ENCODE data around the gene PM20D2.
"Not testable (repeated sequence)": the region's sequence is repeated elsewhere in the genome, so short reads cannot be mapped to it uniquely, and the experiment has no call there.

The PM20D2 gene, protein sequence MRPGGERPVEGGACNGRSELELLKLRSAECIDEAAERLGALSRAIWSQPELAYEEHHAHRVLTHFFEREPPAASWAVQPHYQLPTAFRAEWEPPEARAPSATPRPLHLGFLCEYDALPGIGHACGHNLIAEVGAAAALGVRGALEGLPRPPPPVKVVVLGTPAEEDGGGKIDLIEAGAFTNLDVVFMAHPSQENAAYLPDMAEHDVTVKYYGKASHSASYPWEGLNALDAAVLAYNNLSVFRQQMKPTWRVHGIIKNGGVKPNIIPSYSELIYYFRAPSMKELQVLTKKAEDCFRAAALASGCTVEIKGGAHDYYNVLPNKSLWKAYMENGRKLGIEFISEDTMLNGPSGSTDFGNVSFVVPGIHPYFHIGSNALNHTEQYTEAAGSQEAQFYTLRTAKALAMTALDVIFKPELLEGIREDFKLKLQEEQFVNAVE

DNA sequence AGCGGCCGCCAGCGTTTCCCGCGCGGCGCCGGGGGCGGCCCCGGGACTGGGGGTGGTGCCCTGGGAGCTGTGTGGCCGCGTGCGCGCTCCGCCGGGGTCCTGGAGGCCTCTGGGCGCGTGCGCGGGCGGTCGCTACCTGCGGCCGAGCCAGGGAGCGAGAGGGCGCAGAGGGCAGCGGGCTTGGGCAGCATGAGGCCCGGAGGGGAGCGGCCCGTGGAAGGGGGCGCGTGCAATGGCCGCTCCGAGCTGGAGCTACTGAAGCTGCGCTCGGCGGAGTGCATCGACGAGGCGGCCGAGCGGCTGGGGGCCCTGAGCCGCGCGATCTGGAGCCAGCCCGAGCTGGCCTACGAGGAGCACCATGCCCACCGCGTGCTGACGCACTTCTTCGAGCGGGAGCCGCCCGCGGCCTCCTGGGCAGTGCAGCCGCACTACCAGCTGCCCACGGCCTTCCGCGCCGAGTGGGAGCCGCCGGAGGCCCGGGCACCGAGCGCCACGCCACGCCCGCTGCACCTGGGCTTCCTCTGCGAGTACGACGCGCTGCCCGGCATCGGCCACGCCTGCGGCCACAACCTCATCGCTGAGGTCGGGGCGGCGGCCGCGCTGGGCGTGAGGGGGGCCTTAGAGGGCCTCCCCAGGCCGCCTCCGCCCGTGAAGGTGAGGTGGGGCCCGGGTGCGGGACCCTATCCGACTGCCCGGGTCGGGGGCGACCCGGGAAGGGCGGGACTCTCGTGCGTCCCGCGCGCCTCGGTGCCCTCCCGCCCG, at the start of gene PM20D2:
PM20D2 (plus strand) TSS at position 100 of the 762 bp plus-strand sequence; CDS start at position 190, 90 bp downstream.
- peak; percentile 51 to 82 for DNase-seq (ENCODE audit: low spot score in 2 of 2)
- Mint-ChIP-seq H3K27ac (peak within 1 kb of the TSS; percentile 94), H3K9me3 (no peaks in the 10 kb centered on the region), H3K4me1 (peaks cover 41% of the 10 kb centered on the region), H3K36me3 (peaks cover 8% of the 10 kb centered on the region), H3K4me3 (peak within 1 kb of the TSS; percentile 83)
- ATAC-seq = peak; percentile 83

DNA sequence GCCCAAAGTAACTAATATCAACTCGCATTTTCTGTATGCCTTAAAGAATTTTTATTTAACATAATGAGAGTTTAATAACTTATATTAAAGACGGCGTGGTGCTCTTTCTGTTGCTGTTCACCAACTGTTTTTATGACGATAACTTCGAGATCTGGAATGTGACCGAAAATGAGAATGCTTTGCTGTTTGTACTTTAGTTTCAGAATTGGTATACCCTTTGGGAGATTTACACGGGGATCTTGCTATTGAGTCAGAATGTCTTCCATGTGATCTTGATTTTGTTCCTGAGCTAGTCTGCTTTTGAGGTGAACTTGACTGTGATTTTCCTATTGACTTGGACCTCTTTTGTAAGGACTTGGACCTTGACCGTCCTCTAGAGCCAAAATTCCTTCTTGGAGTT, 47.4 kb upstream of the PM20D2 start:
- no peak overlapping the region for H3K4me3 Mint-ChIP-seq
- H3K4me1 Mint-ChIP-seq = peaks cover 7% of the 10 kb centered on the region
- peak; percentile 88 for ATAC-seq

DNA sequence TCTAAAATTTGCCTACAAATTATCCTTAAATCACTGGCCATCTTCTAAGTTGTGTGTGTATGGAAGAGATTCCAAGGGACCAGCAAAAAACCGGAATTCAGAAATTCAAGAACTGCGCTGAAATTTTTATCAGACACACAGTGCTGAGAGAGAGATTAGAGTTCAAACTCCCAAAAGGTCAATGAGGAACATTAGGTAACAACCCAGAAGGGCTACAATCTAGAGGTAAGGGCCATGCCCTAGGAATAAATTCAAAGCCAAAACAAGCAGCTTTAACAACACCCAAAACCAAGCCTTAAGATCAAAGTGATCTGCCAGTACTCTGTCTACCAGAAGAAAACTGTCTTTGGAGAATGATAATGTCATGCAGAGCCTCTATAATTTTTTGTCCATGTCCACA, 45.7 kb upstream of the PM20D2 start:
- Mint-ChIP-seq H3K36me3 (no peaks in the 10 kb centered on the region), H3K4me3 (no peak overlapping the region), H3K27ac (no peak overlapping the region), H3K4me1 (peaks cover 7% of the 10 kb centered on the region), H3K9me3 (no peaks in the 10 kb centered on the region)
- DNase-seq (ENCODE audit: low spot score in 2 of 2) = no peak
- ATAC-seq = no peak

More for the DNA sequence above, 47.4 kb upstream of the PM20D2 start:
- H3K27ac Mint-ChIP-seq = no peak overlapping the region
- no peak for DNase-seq (ENCODE audit: low spot score in 2 of 2)
- no peaks in the 10 kb centered on the region for H3K9me3 Mint-ChIP-seq
- H3K36me3 Mint-ChIP-seq = no peaks in the 10 kb centered on the region

DNA sequence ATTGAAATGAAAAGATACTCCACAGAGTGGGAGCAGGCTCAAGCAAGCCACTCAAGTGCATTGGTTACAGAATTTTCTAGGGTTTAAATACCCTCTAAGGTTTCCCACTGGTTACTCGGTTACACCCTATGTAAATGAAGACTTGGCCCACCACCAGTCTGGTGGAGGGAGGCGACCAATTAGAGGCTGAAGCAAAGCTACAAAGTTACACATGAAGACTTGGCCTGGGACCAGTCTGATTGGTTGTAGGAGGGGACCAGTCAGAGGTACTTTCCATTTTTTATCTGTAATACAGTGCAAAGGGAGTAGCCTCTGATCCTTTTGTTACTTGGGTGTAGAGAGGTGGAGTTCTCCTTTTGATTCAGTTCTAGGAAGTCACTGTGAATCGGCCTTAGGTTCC, 35.6 kb upstream of the PM20D2 start:
- no peak overlapping the region for H3K4me3 Mint-ChIP-seq
- ATAC-seq = no peak
- H3K27ac Mint-ChIP-seq = no peak overlapping the region
- DNase-seq (ENCODE audit: low spot score in 2 of 2) = no peak
- no peaks in the 10 kb centered on the region for H3K36me3 Mint-ChIP-seq
- H3K9me3 Mint-ChIP-seq = no peaks in the 10 kb centered on the region
- no peaks in the 10 kb centered on the region for H3K4me1 Mint-ChIP-seq

DNA sequence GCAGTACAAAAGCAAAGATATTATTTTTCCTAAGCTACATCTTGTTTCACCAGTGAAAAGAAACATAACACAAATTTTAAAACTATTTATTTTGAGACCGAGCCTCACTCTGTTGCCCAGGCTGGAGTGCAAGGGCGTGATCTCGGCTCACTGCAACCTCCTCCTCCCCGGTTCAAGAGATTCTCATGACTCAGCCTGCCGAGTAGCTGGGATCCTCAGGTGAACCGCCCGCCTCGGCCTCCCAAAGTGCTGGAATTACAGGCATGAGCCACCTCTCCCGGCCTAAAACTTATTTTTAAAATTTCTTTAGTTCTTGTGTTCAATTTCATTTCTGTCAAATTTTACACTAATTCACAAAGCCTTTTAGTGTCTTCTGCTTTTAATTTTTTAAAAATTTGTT, 33.9 kb upstream of the PM20D2 start:
- Mint-ChIP-seq H3K4me1 (peaks cover 3% of the 10 kb centered on the region), H3K36me3 (no peaks in the 10 kb centered on the region), H3K9me3 (no peaks in the 10 kb centered on the region), H3K4me3 (no peak overlapping the region), H3K27ac (no peak overlapping the region)
- no peak for DNase-seq (ENCODE audit: low spot score in 2 of 2)
- no peak for ATAC-seq

DNA sequence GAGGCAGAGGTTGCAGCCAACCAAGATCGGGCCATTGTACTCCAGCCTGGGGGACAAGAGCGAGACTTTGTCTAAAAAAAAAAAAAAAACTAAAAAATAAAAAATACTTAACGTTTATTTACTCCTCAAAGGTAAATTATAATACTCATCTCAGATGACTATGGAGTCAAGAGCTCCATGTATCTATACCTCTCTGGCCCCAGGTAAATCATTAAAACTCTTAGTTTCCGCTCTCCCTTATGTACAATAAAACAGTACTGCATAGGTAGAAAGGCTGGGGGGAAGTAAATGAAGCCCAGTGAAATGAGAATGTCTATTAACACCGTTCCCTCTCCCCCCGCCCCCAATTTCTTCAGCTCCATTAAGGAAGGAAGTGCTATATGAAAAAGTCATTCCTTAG, 29.2 kb upstream of the PM20D2 start:
- Mint-ChIP-seq H3K27ac (no peak overlapping the region), H3K9me3 (peaks cover 2% of the 10 kb centered on the region), H3K36me3 (no peaks in the 10 kb centered on the region), H3K4me3 (peak overlapping the region; percentile 76), H3K4me1 (peaks cover 7% of the 10 kb centered on the region)
- DNase-seq (ENCODE audit: low spot score in 2 of 2) (no peak), ATAC-seq (no peak)

DNA sequence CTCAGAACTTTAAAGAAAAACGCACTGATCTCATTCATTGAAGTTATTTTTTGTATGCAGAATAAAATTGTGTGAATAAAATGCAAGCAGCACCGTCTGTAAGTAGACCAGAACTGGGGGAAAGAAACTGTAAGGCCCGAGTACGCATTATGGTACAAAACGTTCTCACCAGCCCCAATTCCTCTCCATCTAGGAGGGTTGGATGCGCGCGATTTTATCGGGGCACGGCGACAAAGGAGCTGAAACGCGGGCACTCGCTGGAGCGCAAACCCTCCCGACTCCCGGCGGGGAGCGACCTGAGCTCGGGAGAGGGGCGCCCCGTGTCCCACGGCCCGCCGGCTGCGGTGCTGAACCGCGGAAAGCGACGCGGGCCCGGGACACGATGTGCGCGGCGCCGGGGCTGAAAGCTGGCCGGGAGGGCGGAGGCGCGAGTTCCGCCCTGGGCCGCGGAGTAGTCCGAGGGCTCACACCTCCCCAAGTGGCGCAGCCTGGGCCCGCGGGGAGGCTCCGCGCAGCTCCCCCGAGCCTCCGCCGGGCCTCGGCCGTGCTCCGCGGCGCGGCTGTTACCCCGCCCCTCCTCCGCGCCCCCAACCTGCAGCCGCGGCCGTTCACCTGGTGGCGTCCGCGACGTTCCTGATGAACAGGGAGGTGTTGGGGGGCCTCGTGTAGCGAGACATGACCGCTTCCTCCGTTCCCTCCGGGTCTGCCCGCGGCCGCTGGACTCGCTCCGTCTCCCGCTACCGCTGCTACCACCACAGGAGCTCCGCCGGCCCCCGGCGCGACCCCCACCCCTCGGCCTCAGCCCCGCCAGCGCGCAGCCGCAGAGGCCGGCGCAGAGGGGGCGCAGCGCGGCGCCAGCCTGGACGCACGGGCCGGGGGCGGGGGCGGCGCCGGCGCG, 28.4 kb upstream of the PM20D2 start, which contains the start of gene SRSF12:
SRSF12 (minus strand) TSS at position 861 of the 898 bp plus-strand sequence; CDS start at position 677, 184 bp downstream.
- peak within 1 kb of the TSS; percentile 76 for H3K4me3 Mint-ChIP-seq
- H3K27ac Mint-ChIP-seq = no peak within 1 kb of the TSS
- H3K4me1 Mint-ChIP-seq = peaks cover 7% of the 10 kb centered on the region
- H3K36me3 Mint-ChIP-seq = no peaks in the 10 kb centered on the region
- DNase-seq (ENCODE audit: low spot score in 2 of 2) = peak; percentile 27 to 66
- peak; percentile 93 for ATAC-seq
- H3K9me3 Mint-ChIP-seq = peaks cover 2% of the 10 kb centered on the region

DNA sequence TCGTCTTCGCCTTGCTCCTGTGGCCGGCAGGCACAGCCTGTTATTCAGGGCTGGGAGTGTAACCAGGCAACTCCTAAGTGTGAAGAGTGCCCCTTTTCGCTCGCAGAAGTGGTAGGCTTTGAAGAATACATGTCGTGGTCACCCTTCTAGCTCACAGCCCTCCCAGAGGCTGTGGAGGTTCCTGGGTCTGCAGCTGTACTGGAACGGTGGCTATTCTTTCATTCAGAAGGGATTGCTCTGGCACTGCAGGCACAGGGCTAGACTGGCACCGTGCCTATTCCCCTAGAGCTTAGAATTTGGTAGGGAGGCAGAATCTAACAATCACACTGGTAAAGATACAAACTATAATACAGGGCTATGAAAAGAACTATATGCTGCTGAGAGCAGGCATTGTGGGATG, 26.9 kb upstream of the PM20D2 start:
- peak overlapping the region; percentile 76 for H3K4me3 Mint-ChIP-seq

DNA sequence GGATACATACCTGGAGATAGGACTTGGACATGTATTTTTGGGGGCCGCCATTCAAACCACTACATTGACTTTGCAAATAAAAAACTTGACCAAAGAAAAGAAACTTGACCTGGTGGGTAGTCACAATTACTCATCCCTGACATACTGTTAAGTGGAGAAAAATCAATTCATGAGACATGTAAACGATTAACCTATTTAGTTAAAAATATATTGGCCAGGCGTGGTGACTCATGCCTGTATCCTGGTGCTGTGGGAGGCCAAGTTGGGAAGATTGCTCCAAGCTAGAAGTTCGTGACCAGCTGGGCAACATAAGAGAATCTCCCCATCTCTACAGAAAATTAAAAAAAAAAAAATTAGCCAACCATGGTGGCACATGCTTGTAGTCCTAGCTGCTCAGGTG, 25.5 kb upstream of the PM20D2 start:
- H3K27ac Mint-ChIP-seq = no peak overlapping the region

More for the DNA sequence above, 26.9 kb upstream of the PM20D2 start:
- H3K27ac Mint-ChIP-seq = no peak overlapping the region
- peaks cover 7% of the 10 kb centered on the region for H3K4me1 Mint-ChIP-seq
- ATAC-seq (no peak), DNase-seq (ENCODE audit: low spot score in 2 of 2) (no peak)
- no peaks in the 10 kb centered on the region for H3K36me3 Mint-ChIP-seq
- H3K9me3 Mint-ChIP-seq = peaks cover 2% of the 10 kb centered on the region

DNA sequence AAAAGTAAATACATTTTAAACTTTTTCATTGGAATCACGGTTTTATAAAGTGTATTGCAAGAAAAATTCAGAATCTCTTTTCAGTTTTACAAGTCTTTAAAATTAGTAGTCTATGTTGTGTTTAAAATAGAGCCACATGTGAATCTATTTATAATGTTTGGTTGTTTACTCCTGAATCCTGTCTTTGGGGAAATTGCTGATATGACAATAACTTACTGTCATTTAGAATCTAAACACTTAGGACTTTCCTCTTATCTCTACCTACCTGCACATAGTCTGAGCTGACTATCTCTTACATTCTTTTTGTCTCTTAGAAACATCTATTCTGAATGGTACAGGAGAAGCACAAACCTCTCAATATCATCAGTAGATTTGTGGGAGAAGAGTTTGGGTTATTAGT, 23.9 kb upstream of the PM20D2 start:
- no peak for ATAC-seq

More for the DNA sequence above, 25.5 kb upstream of the PM20D2 start:
- no peak for DNase-seq (ENCODE audit: low spot score in 2 of 2)
- Mint-ChIP-seq H3K4me1 (peaks cover 7% of the 10 kb centered on the region), H3K4me3 (no peak overlapping the region), H3K9me3 (peaks cover 2% of the 10 kb centered on the region), H3K36me3 (no peaks in the 10 kb centered on the region)
- ATAC-seq = no peak

DNA sequence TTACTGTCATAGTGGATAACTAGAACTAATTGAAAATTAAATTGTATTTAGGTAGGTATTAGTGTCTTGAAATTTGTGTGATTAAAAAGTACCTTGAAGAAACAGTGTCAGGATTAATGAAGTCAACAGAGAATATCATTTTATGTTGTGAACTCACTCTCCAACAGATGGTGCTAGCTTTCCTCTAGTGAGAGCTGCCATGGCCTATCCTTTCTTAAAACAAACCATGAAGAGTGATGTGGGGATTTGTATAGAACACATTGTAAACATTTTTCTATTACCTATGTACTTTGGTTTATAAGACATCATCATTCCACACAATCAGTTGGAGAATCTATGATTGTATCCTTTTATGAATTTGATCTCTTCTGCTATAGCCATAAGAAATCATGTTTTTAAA, 23.2 kb upstream of the PM20D2 start:
- no peak for DNase-seq (ENCODE audit: low spot score in 2 of 2)
- no peak overlapping the region for H3K4me3 Mint-ChIP-seq
- H3K4me1 Mint-ChIP-seq = no peaks in the 10 kb centered on the region
- H3K27ac Mint-ChIP-seq = no peak overlapping the region
- H3K9me3 Mint-ChIP-seq = peaks cover 2% of the 10 kb centered on the region
- no peaks in the 10 kb centered on the region for H3K36me3 Mint-ChIP-seq
- no peak for ATAC-seq

More for the DNA sequence above, 23.9 kb upstream of the PM20D2 start:
- peaks cover 2% of the 10 kb centered on the region for H3K9me3 Mint-ChIP-seq
- no peaks in the 10 kb centered on the region for H3K36me3 Mint-ChIP-seq
- no peak overlapping the region for H3K27ac Mint-ChIP-seq
- no peak overlapping the region for H3K4me3 Mint-ChIP-seq
- no peak for DNase-seq (ENCODE audit: low spot score in 2 of 2)
- peaks cover 4% of the 10 kb centered on the region for H3K4me1 Mint-ChIP-seq

DNA sequence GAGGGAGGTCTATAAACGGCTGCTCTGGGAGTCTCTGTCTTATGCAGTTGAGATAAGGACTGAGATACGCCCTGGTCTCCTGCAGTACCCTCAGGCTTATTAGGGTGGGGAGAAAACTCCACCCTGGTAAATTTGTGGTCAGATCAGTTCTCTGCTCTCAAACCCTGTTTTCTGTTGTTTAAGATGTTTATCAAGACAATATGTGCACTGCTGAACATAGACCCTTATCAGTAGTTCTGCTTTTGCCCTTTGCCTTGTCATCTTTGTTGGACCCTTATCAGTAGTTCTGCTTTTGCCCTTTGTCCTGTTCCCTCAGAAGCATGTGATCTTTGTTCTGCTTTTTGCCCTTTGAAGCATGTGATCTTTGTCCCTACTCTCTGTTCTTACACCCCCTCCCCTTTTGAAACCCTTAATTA, 17.6 kb upstream of the PM20D2 start:
- H3K9me3 Mint-ChIP-seq; H3K27ac Mint-ChIP-seq; DNase-seq (ENCODE audit: low spot score in 2 of 2); H3K36me3 Mint-ChIP-seq; H3K4me1 Mint-ChIP-seq; H3K4me3 Mint-ChIP-seq; ATAC-seq: not testable (repeated sequence)

DNA sequence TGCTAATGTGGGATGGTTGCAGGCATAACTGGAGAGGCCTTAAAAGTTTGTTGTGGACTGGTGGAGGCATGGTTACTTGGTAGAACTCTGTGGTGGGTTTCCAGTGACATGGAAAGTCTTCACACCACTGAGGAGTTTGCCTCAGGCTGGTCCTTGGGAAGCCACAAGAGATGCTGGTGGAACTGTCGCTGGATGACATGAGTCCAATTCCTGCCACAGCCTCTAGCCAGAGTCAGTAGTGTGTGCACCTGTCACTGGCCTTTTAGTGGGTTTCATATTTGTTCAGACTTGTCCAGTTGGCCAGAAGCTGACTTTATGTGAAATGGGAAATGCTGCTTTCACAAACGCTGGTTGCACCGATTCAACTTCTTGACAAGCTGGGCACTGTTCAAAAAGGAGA, 14.3 kb upstream of the PM20D2 start:
- ATAC-seq (no peak), DNase-seq (ENCODE audit: low spot score in 2 of 2) (peak in 1 of 2 donors; percentile 23)
- Mint-ChIP-seq H3K36me3 (no peaks in the 10 kb centered on the region), H3K4me1 (no peaks in the 10 kb centered on the region), H3K4me3 (no peak overlapping the region), H3K27ac (no peak overlapping the region), H3K9me3 (peaks cover 8% of the 10 kb centered on the region)

DNA sequence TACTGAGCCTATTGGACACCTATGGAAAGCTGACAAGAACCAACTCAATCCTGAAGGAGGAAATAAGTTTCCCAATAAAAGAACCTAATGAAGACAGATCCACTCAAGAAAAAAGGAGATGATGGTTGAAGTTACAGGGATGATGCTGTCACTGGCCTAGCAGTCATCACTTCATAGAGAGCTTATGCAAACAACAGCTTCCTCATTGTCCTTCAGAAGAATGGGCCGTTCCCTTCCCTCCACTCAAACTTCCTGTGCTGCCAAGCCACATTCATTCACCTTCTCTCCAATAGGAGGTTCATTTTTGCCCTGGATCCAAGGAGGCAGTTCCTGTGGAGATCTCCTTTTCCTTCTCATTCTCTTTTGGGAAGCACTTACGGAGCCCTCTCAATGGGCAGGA, 13.8 kb upstream of the PM20D2 start:
- DNase-seq (ENCODE audit: low spot score in 2 of 2) (peak in 1 of 2 donors; percentile 23), ATAC-seq (no peak)
- Mint-ChIP-seq H3K4me3 (no peak overlapping the region), H3K27ac (no peak overlapping the region), H3K9me3 (peaks cover 8% of the 10 kb centered on the region), H3K36me3 (no peaks in the 10 kb centered on the region), H3K4me1 (no peaks in the 10 kb centered on the region)

DNA sequence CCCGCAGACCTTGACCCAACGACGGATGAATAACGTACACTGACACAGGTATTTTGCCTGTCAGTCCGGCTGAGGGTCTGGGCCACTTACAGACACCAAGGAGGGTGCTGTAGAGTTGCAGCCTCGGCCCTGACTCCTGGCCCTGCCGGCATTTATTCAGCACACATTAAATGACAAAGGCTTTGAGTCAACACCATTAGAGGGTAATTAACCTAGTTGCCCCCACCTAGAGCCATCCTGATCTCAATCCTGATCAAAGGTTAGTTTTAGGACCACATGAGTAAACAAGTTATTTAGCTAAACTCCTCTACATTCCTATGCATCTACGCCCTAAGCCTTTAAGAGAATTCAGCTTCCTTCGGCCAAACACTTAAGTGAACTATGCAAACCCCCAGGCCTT, 11.9 kb upstream of the PM20D2 start:
- no peak overlapping the region for H3K4me3 Mint-ChIP-seq

More for the DNA sequence above, 11.9 kb upstream of the PM20D2 start:
- H3K36me3 Mint-ChIP-seq = no peaks in the 10 kb centered on the region
- no peak overlapping the region for H3K27ac Mint-ChIP-seq
- ATAC-seq (no peak), DNase-seq (ENCODE audit: low spot score in 2 of 2) (peak in 1 of 2 donors; percentile 32)
- no peaks in the 10 kb centered on the region for H3K4me1 Mint-ChIP-seq
- peaks cover under 1% of the 10 kb centered on the region for H3K9me3 Mint-ChIP-seq
